Right lobe of liver (tissue), 6 donors: ENCODE results near the gene ZNF285. TPM values are rescaled to one million over a fixed set of nuclear protein-coding genes. Genes with fewer than 3 reads are reported as not detected.
"Not testable (repeated sequence)": the region's sequence is repeated elsewhere in the genome, so short reads cannot be mapped to it uniquely, and the experiment has no call there.

Experiments used
- ATAC-seq, 4 donors: fragments of 200-7000 bp; cut with Tn5 transposase; one replicate each; pipeline ENCODE4 v1.9.1; 2020; ENCODE audit warnings: mild to moderate bottlenecking in 4 of 4, moderate library complexity in 4 of 4
- DNase-seq, 3 donors: peaks; one replicate each; pipeline ENCODE4 v3.0.0-alpha.2; 2020
- H3K27ac ChIP-seq, 3 donors: fragments of 200-600 bp; one replicate each; pipeline ENCODE4 v1.8.0; 2022
- H3K27me3 ChIP-seq, 2 donors: fragments of 200-600 bp; one replicate each; pipeline ENCODE4 v1.8.0; 2022
- H3K36me3 ChIP-seq, 4 donors: fragments of 200-600 bp; sonication (generic) in 1 of 4; one replicate each; pipeline versions ENCODE4 v1.5.1 to v1.8.0; 2017 to 2022; ENCODE audit warnings: control low read depth in 1 of 4
- H3K4me1 ChIP-seq, 4 donors: fragments of 200-600 bp; sonication (generic) in 1 of 4; one replicate each; pipeline versions ENCODE4 v1.5.1 to v1.8.0; 2017 to 2022; ENCODE audit warnings: control low read depth in 1 of 4
- H3K4me3 ChIP-seq, 3 donors: fragments of 200-600 bp; one replicate each; pipeline ENCODE4 v1.8.0; 2022
- H3K9me3 ChIP-seq, 4 donors: fragments of 200-600 bp; sonication (generic) in 1 of 4; one replicate each; pipeline versions ENCODE4 v1.5.1 to v1.8.0; 2017 to 2022; ENCODE audit warnings: control low read depth in 1 of 4
- CTCF ChIP-seq, 4 donors: fragments of 200-600 bp in 3 of 4; fragments of 450-650 bp in 1 of 4; IDR thresholded peaks; one replicate each; pipeline versions ENCODE4 v1.5.1 to v1.8.0; 2016 to 2022; ENCODE audit warnings: antibody characterized with exemption in 4 of 4, mild to moderate bottlenecking in 2 of 4
- POLR2A ChIP-seq: fragments of 450-650 bp; IDR thresholded peaks from one replicate; pipeline ENCODE4 v1.6.1; 2017; ENCODE audit warnings: antibody characterized with exemption, mild to moderate bottlenecking
- WGBS: methylation state at CpG from one replicate; pipeline ENCODE4 v1.1.6; 2018; ENCODE audit warnings: low coverage, low lambda C conversion rate; ENCODE audit not compliant: insufficient coverage; ENCODE audit errors: missing lambda C conversion rate; 5-methylcytosine and 5-hydroxymethylcytosine counted together
- intact Hi-C, 2 donors: fragments of 100-400 bp; cut with DNase I; formaldehyde crosslinking; loops; one replicate each; pipeline versions ENCODE4 v1.11.2 to v1.14.1; 2022
- total RNA-seq, 6 experiments: library from RNA; depleted of rRNA in 2 of 6; stranded (reverse); fragments of >200 nt in 2 of 6; fragmentation: NEBNext Ultra II Directional in 3 of 6; extraction: Animal tissue kit (Norgen Biotek cat#: 25700) in 3 of 6; gene quantifications; one replicate each; pipeline versions ENCODE4 v1.1.0 to v1.2.4, GENCODE V29; 2016 to 2023
- donor health status: DM: no; HTN: yes; CAD: no.
- donor health status: DM: no; HTN: no; CAD: no.
- donor health status: DM: no; HTN: no; CAD: no.
- donor health status: DM: no; HTN: yes; CAD: no.
- donor health status: DM: no; HTN: yes; CAD: no.

ZNF285 gene
- total RNA-seq, 6 experiments from 2014 or later, result 0.37 to 1.6 (median 0.90) TPM

- TF ChIP-seq POLR2A, result no peak
- TF ChIP-seq CTCF (IDR thresholded peaks at IDR 0.05), result no peak
- H3K27me3 ChIP-seq, result no peaks in the 10 kb centered on the region
- H3K36me3 ChIP-seq, result peaks cover 0 to 7% (median 2%) of the 10 kb centered on the region in 4 donors
- H3K4me3 ChIP-seq, result no peak overlapping the region
- no peaks in the 10 kb centered on the region for H3K4me1 ChIP-seq
- 9% methylated on average over 1 of the region's 1 CpG for WGBS
- DNase-seq, result no peak
- intact Hi-C loops, result no loop called here
- H3K9me3 ChIP-seq, result peaks cover 0 to 19% (median 0%) of the 10 kb centered on the region in 4 donors
- no peak overlapping the region for H3K27ac ChIP-seq
- no peak for ATAC-seq
These were observed 57.2 kb downstream of the ZNF285 start for GRCh38 chr19:44344255-44344654.

- ATAC-seq, result no peak
- no peak for TF ChIP-seq CTCF (IDR thresholded peaks at IDR 0.05)
- no peak for TF ChIP-seq POLR2A
- intact Hi-C loops, result no loop called here
- H3K27ac ChIP-seq, result no peak overlapping the region
- H3K36me3 ChIP-seq, result peaks cover 0 to 11% (median 7%) of the 10 kb centered on the region in 4 donors
- H3K4me1 ChIP-seq, result no peaks in the 10 kb centered on the region
- H3K27me3 ChIP-seq, result no peaks in the 10 kb centered on the region
- H3K4me3 ChIP-seq, result no peak overlapping the region
- H3K9me3 ChIP-seq, result peaks cover 0 to 5% (median 0%) of the 10 kb centered on the region in 4 donors
- WGBS, result 71% methylated on average over 2 of the region's 2 CpGs
- DNase-seq, result no peak
These were observed 59.6 kb downstream of the ZNF285 start for GRCh38 chr19:44341794-44342193.

- ATAC-seq, H3K27me3 ChIP-seq, intact Hi-C loops, H3K4me1 ChIP-seq, H3K4me3 ChIP-seq, H3K27ac ChIP-seq, DNase-seq: not testable (repeated sequence)
- no CpG with 5 or more reads among the region's 3 CpGs for WGBS
- peaks cover 0 to 37% (median 18%) of the 10 kb centered on the region in 4 donors for H3K36me3 ChIP-seq
- peaks cover 0 to 24% (median 4%) of the 10 kb centered on the region in 4 donors for H3K9me3 ChIP-seq
These were observed 66.8 kb downstream of the ZNF285 start for GRCh38 chr19:44334639-44335038.

Other genes with a start within 250 kb of the ZNF285 start
- 10 to 100 TPM in 1 of 6 experiments, 1 to 10 TPM in 5; 5.2 to 10.7 (median 8.1) TPM for gene ZNF226, start 236.5 kb downstream of the ZNF285 start, total RNA-seq
- 1 to 10 TPM; 4.5 to 8.5 (median 6.8) TPM for gene ZNF227, start 189.1 kb downstream of the ZNF285 start, total RNA-seq
- gene ZNF233, start 141.7 kb downstream of the ZNF285 start, total RNA-seq, result not detected
- 1 to 10 TPM; 1.3 to 2.7 (median 1.9) TPM for gene ZNF235, start 96.6 kb downstream of the ZNF285 start, total RNA-seq
- 1 to 10 TPM in 4 of 6 experiments, under 1 TPM in 2; 0.86 to 1.7 (median 1.1) TPM for gene ZNF112, start 44.9 kb downstream of the ZNF285 start, total RNA-seq
- 1 to 10 TPM in 3 of 6 experiments, under 1 TPM in 3; 0.50 to 2.3 (median 0.93) TPM for gene ZNF229, start 46.9 kb upstream of the ZNF285 start, total RNA-seq
- 1 to 10 TPM; 2.4 to 4.1 (median 3.3) TPM for gene ZNF180, start 98.9 kb upstream of the ZNF285 start, total RNA-seq
- gene CEACAM20, start 128.1 kb upstream of the ZNF285 start, total RNA-seq, result under 1 TPM in 3 of 6 experiments, not detected in 3; 0.14 to 0.31 (median 0.16) TPM
- gene IGSF23, start 212.0 kb upstream of the ZNF285 start, total RNA-seq, result 10 to 100 TPM in 3 of 6 experiments, 1 to 10 TPM in 3; 4.4 to 15.2 (median 9.0) TPM
- gene PVR, start 242.3 kb upstream of the ZNF285 start, total RNA-seq, result 10 to 100 TPM; 26.6 to 66.6 (median 55.5) TPM